Esophagus squamous epithelium (tissue), 4 donors: ENCODE data around the gene PKHD1.

Source experiments
- CTCF ChIP-seq, 6 experiments: fragments of 450-650 bp in 4 of 6; fragments of 200-600 bp in 2 of 6; sonication (generic) in 2 of 6; IDR thresholded peaks; one replicate each; pipeline ENCODE4 v1.5.1; 2016 to 2019; ENCODE audit warnings: antibody characterized with exemption in 6 of 6, mild to moderate bottlenecking in 4 of 6, moderate library complexity in 4 of 6
- POLR2A ChIP-seq, 4 donors: fragments of 450-650 bp; IDR thresholded peaks; one replicate each; pipeline ENCODE4 v1.6.1; 2017; ENCODE audit warnings: antibody characterized with exemption in 4 of 4, mild to moderate bottlenecking in 4 of 4, moderate library complexity in 3 of 4

GRCh38 chr6:51960419-51960818 is 127.0 kb downstream of the PKHD1 start:
- TF ChIP-seq CTCF (IDR thresholded peaks at IDR 0.05): no peak
- no peak for TF ChIP-seq POLR2A (IDR thresholded peaks at IDR 0.05)
